Panc1 (cell line): Measurements from ENCODE around the gene TNRC18.

ENCODE experiments used
- TF ChIP-seq, protein P1 (sequence below): fragments of 450-650 bp; IDR thresholded peaks from 2 replicates; pipeline ENCODE4 v1.5.1; 2017; ENCODE audit warnings: mild to moderate bottlenecking
- TF ChIP-seq, protein P2 (sequence below), 2 experiments: IDR thresholded peaks; 2 replicates each; pipeline ENCODE4 v1.6.1; 2011 to 2012; ENCODE audit warnings: low read depth in 2 of 2, control low read depth in 1 of 2, low read length in 1 of 2, mild to moderate bottlenecking in 1 of 2, moderate library complexity in 1 of 2; ENCODE audit not compliant: insufficient read depth in 1 of 2

DNA sequence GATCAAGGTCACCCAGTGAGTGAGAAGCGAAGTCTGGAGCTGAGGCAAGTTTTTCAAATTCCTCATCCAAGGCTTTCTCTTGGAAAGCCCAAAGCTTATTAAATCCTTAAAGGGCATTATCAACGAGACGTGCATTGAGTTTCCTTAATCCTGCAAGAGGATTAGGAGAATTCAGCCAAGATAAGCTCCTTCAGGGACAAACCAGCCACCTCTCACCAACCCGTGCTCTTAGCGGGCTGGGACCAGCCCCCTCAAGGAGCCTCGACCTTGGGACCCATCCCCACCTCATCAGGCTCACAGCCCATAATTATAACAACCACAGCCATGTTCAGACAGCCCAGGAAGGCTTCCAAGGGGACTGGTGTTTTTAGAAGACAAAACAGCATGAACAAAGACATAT lies 152.8 kb downstream of the TNRC18 start:
- TF ChIP-seq, protein P1, sequence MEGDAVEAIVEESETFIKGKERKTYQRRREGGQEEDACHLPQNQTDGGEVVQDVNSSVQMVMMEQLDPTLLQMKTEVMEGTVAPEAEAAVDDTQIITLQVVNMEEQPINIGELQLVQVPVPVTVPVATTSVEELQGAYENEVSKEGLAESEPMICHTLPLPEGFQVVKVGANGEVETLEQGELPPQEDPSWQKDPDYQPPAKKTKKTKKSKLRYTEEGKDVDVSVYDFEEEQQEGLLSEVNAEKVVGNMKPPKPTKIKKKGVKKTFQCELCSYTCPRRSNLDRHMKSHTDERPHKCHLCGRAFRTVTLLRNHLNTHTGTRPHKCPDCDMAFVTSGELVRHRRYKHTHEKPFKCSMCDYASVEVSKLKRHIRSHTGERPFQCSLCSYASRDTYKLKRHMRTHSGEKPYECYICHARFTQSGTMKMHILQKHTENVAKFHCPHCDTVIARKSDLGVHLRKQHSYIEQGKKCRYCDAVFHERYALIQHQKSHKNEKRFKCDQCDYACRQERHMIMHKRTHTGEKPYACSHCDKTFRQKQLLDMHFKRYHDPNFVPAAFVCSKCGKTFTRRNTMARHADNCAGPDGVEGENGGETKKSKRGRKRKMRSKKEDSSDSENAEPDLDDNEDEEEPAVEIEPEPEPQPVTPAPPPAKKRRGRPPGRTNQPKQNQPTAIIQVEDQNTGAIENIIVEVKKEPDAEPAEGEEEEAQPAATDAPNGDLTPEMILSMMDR, result no peak
- TF ChIP-seq, protein P2, sequence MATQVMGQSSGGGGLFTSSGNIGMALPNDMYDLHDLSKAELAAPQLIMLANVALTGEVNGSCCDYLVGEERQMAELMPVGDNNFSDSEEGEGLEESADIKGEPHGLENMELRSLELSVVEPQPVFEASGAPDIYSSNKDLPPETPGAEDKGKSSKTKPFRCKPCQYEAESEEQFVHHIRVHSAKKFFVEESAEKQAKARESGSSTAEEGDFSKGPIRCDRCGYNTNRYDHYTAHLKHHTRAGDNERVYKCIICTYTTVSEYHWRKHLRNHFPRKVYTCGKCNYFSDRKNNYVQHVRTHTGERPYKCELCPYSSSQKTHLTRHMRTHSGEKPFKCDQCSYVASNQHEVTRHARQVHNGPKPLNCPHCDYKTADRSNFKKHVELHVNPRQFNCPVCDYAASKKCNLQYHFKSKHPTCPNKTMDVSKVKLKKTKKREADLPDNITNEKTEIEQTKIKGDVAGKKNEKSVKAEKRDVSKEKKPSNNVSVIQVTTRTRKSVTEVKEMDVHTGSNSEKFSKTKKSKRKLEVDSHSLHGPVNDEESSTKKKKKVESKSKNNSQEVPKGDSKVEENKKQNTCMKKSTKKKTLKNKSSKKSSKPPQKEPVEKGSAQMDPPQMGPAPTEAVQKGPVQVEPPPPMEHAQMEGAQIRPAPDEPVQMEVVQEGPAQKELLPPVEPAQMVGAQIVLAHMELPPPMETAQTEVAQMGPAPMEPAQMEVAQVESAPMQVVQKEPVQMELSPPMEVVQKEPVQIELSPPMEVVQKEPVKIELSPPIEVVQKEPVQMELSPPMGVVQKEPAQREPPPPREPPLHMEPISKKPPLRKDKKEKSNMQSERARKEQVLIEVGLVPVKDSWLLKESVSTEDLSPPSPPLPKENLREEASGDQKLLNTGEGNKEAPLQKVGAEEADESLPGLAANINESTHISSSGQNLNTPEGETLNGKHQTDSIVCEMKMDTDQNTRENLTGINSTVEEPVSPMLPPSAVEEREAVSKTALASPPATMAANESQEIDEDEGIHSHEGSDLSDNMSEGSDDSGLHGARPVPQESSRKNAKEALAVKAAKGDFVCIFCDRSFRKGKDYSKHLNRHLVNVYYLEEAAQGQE (IDR thresholded peaks at IDR 0.05; ENCODE audit: insufficient read depth in 1 of 2, low read depth in 2 of 2, low read length in 1 of 2), result no peak
